Ascending aorta (tissue), 2 donors: ENCODE measurements around the gene SUN5. TPM values are rescaled to one million over a fixed set of nuclear protein-coding genes. Genes with fewer than 3 reads are reported as not detected.
"Not testable (repeated sequence)": the region's sequence is repeated elsewhere in the genome, so short reads cannot be mapped to it uniquely, and the experiment has no call there.

Source experiments
- DNase-seq, 2 donors: peaks; one replicate each; pipeline ENCODE4 v3.0.0-alpha.2; 2019; ENCODE audit warnings: low spot score in 2 of 2
- H3K27ac ChIP-seq, 2 donors: fragments of 200-600 bp; sonication (generic); one replicate each; pipeline ENCODE4 v1.5.1; 2016 to 2017; ENCODE audit warnings: mild to moderate bottlenecking in 1 of 2
- H3K27me3 ChIP-seq: fragments of 200-600 bp; sonication (generic); one replicate; pipeline ENCODE4 v1.5.1; 2017
- H3K36me3 ChIP-seq, 2 donors: fragments of 200-600 bp; sonication (generic); one replicate each; pipeline ENCODE4 v1.5.1; 2016
- H3K4me1 ChIP-seq, 2 donors: fragments of 200-600 bp; sonication (generic); one replicate each; pipeline ENCODE4 v1.5.1; 2016 to 2017; ENCODE audit warnings: mild to moderate bottlenecking in 1 of 2
- H3K4me3 ChIP-seq, 2 donors: fragments of 200-600 bp; sonication (generic); one replicate each; pipeline ENCODE4 v1.5.1; 2016 to 2017; ENCODE audit warnings: mild to moderate bottlenecking in 1 of 2
- H3K9me3 ChIP-seq, 2 donors: fragments of 200-600 bp; sonication (generic); one replicate each; pipeline ENCODE4 v1.5.1; 2016
- CTCF ChIP-seq, 3 experiments: fragments of 200-600 bp in 2 of 3; fragments of 450-650 bp in 1 of 3; sonication (generic) in 2 of 3; IDR thresholded peaks; one replicate each; pipeline ENCODE4 v1.5.1; 2016 to 2019; ENCODE audit warnings: antibody characterized with exemption in 3 of 3, mild to moderate bottlenecking in 1 of 3, moderate library complexity in 1 of 3
- intact Hi-C: fragments of 100-400 bp; cut with DNase I; formaldehyde crosslinking; loops from one replicate; pipeline ENCODE4 v1.15.1; 2023
- total RNA-seq: library from RNA; depleted of rRNA; stranded (reverse); fragments of >200 nt; gene quantifications from one replicate; pipeline ENCODE4 v1.1.0, GENCODE V29; 2016

Gene SUN5
- total RNA-seq, 1 donor from 2014 or later: not detected

DNA sequence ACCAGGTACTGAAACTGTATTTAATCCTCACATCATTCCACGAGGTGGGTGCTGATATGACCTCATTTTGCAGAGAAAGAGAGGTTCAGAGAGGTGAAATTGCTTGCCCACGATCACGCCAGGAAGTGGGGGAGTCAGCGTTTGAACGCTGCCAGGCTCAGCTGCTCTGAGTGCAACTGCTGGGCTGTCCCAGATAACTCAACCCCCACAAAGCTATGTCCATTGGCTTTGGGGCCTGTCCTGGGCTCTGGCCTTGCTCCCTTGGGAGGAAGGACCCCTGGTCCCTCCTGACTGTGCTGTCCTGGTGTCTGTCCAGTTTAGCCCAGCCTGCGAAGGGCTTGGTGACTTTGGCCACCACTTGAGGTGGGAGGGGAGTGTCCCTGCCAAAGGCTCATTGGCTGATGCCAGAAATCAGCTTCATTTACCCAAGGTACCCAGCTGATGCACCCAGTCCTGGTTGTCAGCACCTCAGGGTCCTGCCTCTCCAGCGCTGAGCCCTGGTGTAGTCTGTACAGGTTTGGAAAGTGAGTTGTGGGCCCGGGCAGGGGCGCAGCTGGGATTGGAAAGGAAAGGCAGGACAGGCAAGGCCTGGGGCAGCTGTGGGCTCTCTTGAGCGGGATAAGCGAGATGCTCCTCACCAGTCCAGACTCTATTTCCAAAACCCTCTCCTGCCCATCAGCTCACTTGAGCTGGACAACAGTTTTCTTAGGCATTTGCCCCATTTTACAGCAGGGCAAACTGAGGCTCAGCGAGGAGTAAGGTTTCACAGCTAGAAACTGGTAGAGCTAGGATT, 38.5 kb downstream of the SUN5 start:
- no peaks in the 10 kb centered on the region for H3K36me3 ChIP-seq
- peak in 1 of 2 donors; percentile 33 for DNase-seq
- no peaks in the 10 kb centered on the region for H3K9me3 ChIP-seq
- H3K27ac ChIP-seq: no peak overlapping the region
- TF ChIP-seq CTCF (IDR thresholded peaks at IDR 0.05): no peak
- intact Hi-C loops: no loop called here
- H3K4me3 ChIP-seq: no peak overlapping the region
- H3K27me3 ChIP-seq: no peaks in the 10 kb centered on the region
- no peaks in the 10 kb centered on the region for H3K4me1 ChIP-seq

GRCh38 chr20:32965115-32965514, 39.1 kb downstream of the SUN5 start:
- H3K4me3 ChIP-seq: no peak overlapping the region
- no peaks in the 10 kb centered on the region for H3K9me3 ChIP-seq
- H3K27ac ChIP-seq: no peak overlapping the region
- TF ChIP-seq CTCF (IDR thresholded peaks at IDR 0.05): no peak
- DNase-seq: no peak
- H3K27me3 ChIP-seq: no peaks in the 10 kb centered on the region
- H3K36me3 ChIP-seq: no peaks in the 10 kb centered on the region
- no peaks in the 10 kb centered on the region for H3K4me1 ChIP-seq
- intact Hi-C loops: no loop called here

DNA sequence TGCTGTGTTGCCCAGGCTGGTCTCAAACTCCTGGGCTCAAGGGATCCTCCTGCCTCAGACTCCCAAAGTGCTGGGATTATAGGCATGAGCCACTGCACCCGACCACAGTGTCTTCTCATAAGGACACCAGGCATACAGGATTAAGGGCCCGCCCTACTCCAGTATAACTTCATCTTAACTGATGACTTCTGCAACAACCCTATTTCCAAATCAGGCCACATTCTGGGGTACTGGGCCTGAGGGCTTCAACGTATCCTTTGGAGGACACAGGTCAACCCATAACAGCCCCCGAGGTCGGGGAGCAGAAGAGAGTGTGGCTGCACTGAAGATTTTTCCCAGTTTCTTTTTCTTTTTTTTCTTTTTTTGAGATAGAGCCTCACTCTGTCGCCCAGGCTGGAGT, 39.7 kb downstream of the SUN5 start:
- H3K36me3 ChIP-seq: no peaks in the 10 kb centered on the region
- intact Hi-C loops: no loop called here
- no peak for TF ChIP-seq CTCF (IDR thresholded peaks at IDR 0.05)

GRCh38 chr20:32963176-32963575, 41.1 kb downstream of the SUN5 start:
- no peaks in the 10 kb centered on the region for H3K36me3 ChIP-seq
- H3K27me3 ChIP-seq: no peaks in the 10 kb centered on the region
- H3K27ac ChIP-seq: no peak overlapping the region
- TF ChIP-seq CTCF (IDR thresholded peaks at IDR 0.05): no peak
- no peaks in the 10 kb centered on the region for H3K9me3 ChIP-seq
- intact Hi-C loops: no loop called here
- no peak for DNase-seq
- no peak overlapping the region for H3K4me3 ChIP-seq
- no peaks in the 10 kb centered on the region for H3K4me1 ChIP-seq

More for the DNA sequence above, 39.7 kb downstream of the SUN5 start:
- Histone ChIP-seq H3K4me1 (no peaks in the 10 kb centered on the region), H3K27ac (no peak overlapping the region), H3K27me3 (no peaks in the 10 kb centered on the region), H3K4me3 (no peak overlapping the region), H3K9me3 (no peaks in the 10 kb centered on the region)
- DNase-seq: no peak

DNA sequence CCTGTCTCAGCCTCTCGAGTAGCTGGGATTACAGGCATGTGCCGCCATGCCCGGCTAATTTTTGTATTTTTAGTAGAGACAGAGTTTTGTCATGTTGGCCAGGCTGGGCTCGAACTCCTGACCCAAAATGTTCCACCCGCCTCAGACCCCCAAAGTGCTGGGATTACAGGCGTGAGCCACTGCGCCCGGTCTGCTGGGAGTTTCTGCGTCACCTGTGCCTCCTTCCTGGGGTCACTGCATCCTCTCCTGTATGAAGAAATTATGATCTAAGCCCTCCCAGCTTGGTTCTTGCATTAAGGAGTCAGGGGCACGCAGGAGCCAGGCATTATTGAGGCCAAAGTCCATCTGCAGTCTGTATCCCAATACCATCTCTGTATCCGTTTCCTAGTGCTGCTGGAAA, 41.6 kb downstream of the SUN5 start:
- H3K36me3 ChIP-seq, intact Hi-C loops: not testable (repeated sequence)

GRCh38 chr20:32962053-32962452, 42.2 kb downstream of the SUN5 start:
- Histone ChIP-seq H3K4me1 (no peaks in the 10 kb centered on the region), H3K9me3 (peaks cover 0 to 9% of the 10 kb centered on the region in 2 donors), H3K36me3 (no peaks in the 10 kb centered on the region), H3K4me3 (no peak overlapping the region), H3K27ac (no peak overlapping the region), H3K27me3 (no peaks in the 10 kb centered on the region)
- intact Hi-C loops: no loop called here
- DNase-seq: no peak
- TF ChIP-seq CTCF (IDR thresholded peaks at IDR 0.05): no peak

More for the DNA sequence above, 41.6 kb downstream of the SUN5 start:
- not testable (repeated sequence) for H3K4me3 ChIP-seq, H3K9me3 ChIP-seq, H3K4me1 ChIP-seq, H3K27me3 ChIP-seq, H3K27ac ChIP-seq, DNase-seq
